ENCODE data around the gene PPP2R5B.

DNA sequence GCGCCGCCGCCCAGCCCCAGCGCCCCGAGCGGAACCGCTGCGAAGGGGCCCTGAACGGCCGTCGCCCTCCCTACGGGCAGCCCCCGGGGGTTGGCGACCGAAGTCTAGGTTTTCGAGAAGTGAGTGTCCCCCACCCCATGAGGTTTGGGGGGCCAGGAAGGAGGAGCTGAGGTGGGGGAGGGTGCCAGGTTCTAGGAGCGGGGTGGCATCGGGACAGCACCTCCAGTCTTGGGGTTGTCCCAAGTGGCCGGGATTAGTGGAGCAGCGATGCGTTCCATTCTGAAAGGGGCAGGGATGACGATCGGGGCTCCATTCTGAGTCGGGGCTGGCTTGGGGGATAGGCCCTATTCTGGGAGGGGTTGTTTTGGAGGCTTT lies 408 bp downstream of the PPP2R5B start:
- TF ChIP-seq POLR2AphosphoS5 (IDR thresholded peaks at IDR 0.05; ENCODE audit: low read depth, low read length), result no peak
- TF ChIP-seq, protein P1, sequence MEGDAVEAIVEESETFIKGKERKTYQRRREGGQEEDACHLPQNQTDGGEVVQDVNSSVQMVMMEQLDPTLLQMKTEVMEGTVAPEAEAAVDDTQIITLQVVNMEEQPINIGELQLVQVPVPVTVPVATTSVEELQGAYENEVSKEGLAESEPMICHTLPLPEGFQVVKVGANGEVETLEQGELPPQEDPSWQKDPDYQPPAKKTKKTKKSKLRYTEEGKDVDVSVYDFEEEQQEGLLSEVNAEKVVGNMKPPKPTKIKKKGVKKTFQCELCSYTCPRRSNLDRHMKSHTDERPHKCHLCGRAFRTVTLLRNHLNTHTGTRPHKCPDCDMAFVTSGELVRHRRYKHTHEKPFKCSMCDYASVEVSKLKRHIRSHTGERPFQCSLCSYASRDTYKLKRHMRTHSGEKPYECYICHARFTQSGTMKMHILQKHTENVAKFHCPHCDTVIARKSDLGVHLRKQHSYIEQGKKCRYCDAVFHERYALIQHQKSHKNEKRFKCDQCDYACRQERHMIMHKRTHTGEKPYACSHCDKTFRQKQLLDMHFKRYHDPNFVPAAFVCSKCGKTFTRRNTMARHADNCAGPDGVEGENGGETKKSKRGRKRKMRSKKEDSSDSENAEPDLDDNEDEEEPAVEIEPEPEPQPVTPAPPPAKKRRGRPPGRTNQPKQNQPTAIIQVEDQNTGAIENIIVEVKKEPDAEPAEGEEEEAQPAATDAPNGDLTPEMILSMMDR (IDR thresholded peaks at IDR 0.05), result no peak
- TF ChIP-seq, protein P2, sequence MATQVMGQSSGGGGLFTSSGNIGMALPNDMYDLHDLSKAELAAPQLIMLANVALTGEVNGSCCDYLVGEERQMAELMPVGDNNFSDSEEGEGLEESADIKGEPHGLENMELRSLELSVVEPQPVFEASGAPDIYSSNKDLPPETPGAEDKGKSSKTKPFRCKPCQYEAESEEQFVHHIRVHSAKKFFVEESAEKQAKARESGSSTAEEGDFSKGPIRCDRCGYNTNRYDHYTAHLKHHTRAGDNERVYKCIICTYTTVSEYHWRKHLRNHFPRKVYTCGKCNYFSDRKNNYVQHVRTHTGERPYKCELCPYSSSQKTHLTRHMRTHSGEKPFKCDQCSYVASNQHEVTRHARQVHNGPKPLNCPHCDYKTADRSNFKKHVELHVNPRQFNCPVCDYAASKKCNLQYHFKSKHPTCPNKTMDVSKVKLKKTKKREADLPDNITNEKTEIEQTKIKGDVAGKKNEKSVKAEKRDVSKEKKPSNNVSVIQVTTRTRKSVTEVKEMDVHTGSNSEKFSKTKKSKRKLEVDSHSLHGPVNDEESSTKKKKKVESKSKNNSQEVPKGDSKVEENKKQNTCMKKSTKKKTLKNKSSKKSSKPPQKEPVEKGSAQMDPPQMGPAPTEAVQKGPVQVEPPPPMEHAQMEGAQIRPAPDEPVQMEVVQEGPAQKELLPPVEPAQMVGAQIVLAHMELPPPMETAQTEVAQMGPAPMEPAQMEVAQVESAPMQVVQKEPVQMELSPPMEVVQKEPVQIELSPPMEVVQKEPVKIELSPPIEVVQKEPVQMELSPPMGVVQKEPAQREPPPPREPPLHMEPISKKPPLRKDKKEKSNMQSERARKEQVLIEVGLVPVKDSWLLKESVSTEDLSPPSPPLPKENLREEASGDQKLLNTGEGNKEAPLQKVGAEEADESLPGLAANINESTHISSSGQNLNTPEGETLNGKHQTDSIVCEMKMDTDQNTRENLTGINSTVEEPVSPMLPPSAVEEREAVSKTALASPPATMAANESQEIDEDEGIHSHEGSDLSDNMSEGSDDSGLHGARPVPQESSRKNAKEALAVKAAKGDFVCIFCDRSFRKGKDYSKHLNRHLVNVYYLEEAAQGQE (IDR thresholded peaks at IDR 0.05; ENCODE audit: insufficient read depth in 1 of 2, low read depth in 2 of 2, low read length in 1 of 2), result no peak
- no peak for TF ChIP-seq TCF7L2 (IDR thresholded peaks at IDR 0.05; ENCODE audit: low read depth, low read length)
- TF ChIP-seq SIN3A (IDR thresholded peaks at IDR 0.05; ENCODE audit: borderline replicate concordance, insufficient read depth, low read depth, low read length), result no peak

Measured in Panc1 (cell line).